OCI-LY7 (cell line): Measurements from ENCODE around the gene TNFRSF25. TPM values are rescaled to one million over a fixed set of nuclear protein-coding genes. Genes with fewer than 3 reads are reported as not detected.

Experiments
- BruUV-seq: library from RNA; stranded (reverse); fragments of 400-500 nt; replicated peaks from 2 replicates; lab custom pipeline; 2021; lab: Mats Ljungman, UMichigan
- CTCF ChIA-PET: fragments of 300-600 bp; sonication (Branson Sonifier 250); formaldehyde crosslinking; loops from one replicate; lab custom pipeline; 2022; ENCODE audit warnings: antibody characterized with exemption; ENCODE audit not compliant: unreplicated experiment; lab: Charles Lee
- POLR2A ChIA-PET: fragments of 300-600 bp; sonication (Branson Sonifier 250); formaldehyde crosslinking; loops from one replicate; lab custom pipeline; 2022; ENCODE audit warnings: antibody characterized with exemption; lab: Charles Lee
- DNase-seq: peaks from one replicate; pipeline ENCODE4 v3.0.0-alpha.2; 2015; ENCODE audit warnings: low spot score
- H2AFZ ChIP-seq: fragments of 200-600 bp; sonication (generic), shearing (Covaris generic); 2 replicates; pipeline ENCODE4 v1.6.1; 2014; ENCODE audit warnings: mild to moderate bottlenecking, antibody characterized with exemption, low read length, moderate library complexity
- H3K27ac ChIP-seq: fragments of 200-600 bp; sonication (generic); 2 replicates; pipeline ENCODE4 v1.5.1; 2014; ENCODE audit warnings: mixed run types, low read depth, mild to moderate bottlenecking, moderate library complexity, low read length, inconsistent platforms; ENCODE audit not compliant: poor library complexity, severe bottlenecking
- H3K36me3 ChIP-seq: fragments of 200-600 bp; sonication (generic); 2 replicates; pipeline ENCODE4 v1.6.1; 2014; ENCODE audit warnings: mild to moderate bottlenecking, antibody characterized with exemption, low read length, moderate library complexity, mixed read lengths; ENCODE audit not compliant: insufficient read depth
- H3K4me1 ChIP-seq: fragments of 200-600 bp; sonication (generic); 2 replicates; pipeline ENCODE4 v1.5.1; 2014; ENCODE audit warnings: mild to moderate bottlenecking, low read length; ENCODE audit not compliant: insufficient read depth, poor library complexity, severe bottlenecking
- H3K4me2 ChIP-seq: fragments of 200-600 bp; sonication (generic); 2 replicates; pipeline ENCODE4 v1.6.1; 2014; ENCODE audit warnings: mild to moderate bottlenecking, low read length
- H3K4me3 ChIP-seq: fragments of 200-600 bp; sonication (generic); 2 replicates; pipeline ENCODE4 v1.5.1; 2014; ENCODE audit warnings: mild to moderate bottlenecking, low read depth, low read length; ENCODE audit not compliant: poor library complexity, severe bottlenecking
- H3K79me2 ChIP-seq: fragments of 200-600 bp; sonication (generic); 2 replicates; pipeline ENCODE4 v1.6.1; 2016; ENCODE audit warnings: low read depth, mild to moderate bottlenecking, low read length, moderate library complexity, mixed read lengths; ENCODE audit not compliant: insufficient read depth
- H3K9me2 ChIP-seq: fragments of 200-600 bp; sonication (generic); 2 replicates; pipeline ENCODE4 v1.6.1; 2016; ENCODE audit warnings: mild to moderate bottlenecking, low read length, mixed read lengths; ENCODE audit not compliant: insufficient read depth
- H3K9me3 ChIP-seq: fragments of 200-600 bp; sonication (generic); 2 replicates; pipeline ENCODE4 v1.6.1; 2014; ENCODE audit warnings: mild to moderate bottlenecking, mixed run types, low read length, mixed read lengths
- H4K20me1 ChIP-seq: fragments of 200-600 bp; sonication (generic); 2 replicates; pipeline ENCODE4 v1.6.1; 2014; ENCODE audit warnings: mild to moderate bottlenecking, antibody characterized with exemption, low read length, moderate library complexity, mixed read lengths; ENCODE audit not compliant: insufficient read depth
- CTCF ChIP-seq: fragments of 200-600 bp; sonication (generic); conservative IDR thresholded peaks from 2 replicates; pipeline ENCODE4 v1.5.1; 2014; ENCODE audit warnings: mild to moderate bottlenecking, antibody characterized with exemption, low read length, moderate library complexity, mixed read lengths
- EZH2phosphoT487 ChIP-seq: fragments of 200-600 bp; sonication (generic); IDR thresholded peaks from 2 replicates; pipeline ENCODE4 v1.6.1; 2018; ENCODE audit warnings: low read depth, borderline replicate concordance, mild to moderate bottlenecking, mixed run types, antibody characterized with exemption, low read length, moderate library complexity, mixed read lengths
- intact Hi-C: fragments of 100-400 bp; cut with micrococcal nuclease; formaldehyde crosslinking; loops from one replicate; pipeline ENCODE4 v1.10.0; 2022; ENCODE audit not compliant: unreplicated experiment
- total RNA-seq, 2 experiments: library from RNA; depleted of rRNA in 1 of 2; stranded (reverse); fragments of >200 nt in 1 of 2; shearing (Covaris generic) in 1 of 2; gene quantifications; 2 replicates each; pipeline ENCODE4 v1.2.3, GENCODE V29; 2014 to 2022

TNFRSF25 gene
- total RNA-seq, 2 experiments from 2014 or later = 1.7 to 2.8 TPM

- CTCF ChIA-PET = no interaction called here
- POLR2A ChIA-PET = no interaction called here
- Histone ChIP-seq H3K4me3 (no peak overlapping the region), H3K4me1 (no peaks in the 10 kb centered on the region), H4K20me1 (no peaks in the 10 kb centered on the region), H3K36me3 (no peaks in the 10 kb centered on the region), H3K9me3 (no peaks in the 10 kb centered on the region), H2AFZ (no peak overlapping the region), H3K27ac (no peak overlapping the region), H3K9me2 (no peaks in the 10 kb centered on the region), H3K79me2 (no peaks in the 10 kb centered on the region), H3K4me2 (no peak overlapping the region)
- no peak for DNase-seq
- intact Hi-C loops = no loop called here
- BruUV-seq = no TSS peak
- TF ChIP-seq CTCF (no peak), EZH2phosphoT487 (no peak)
Measured at GRCh38 chr1:6467744-6468688, 2.0 kb upstream of the TNFRSF25 start.

GRCh38 chr1:6467224-6467623 lies 1.3 kb upstream of the TNFRSF25 start:
- Histone ChIP-seq H3K9me2 (no peaks in the 10 kb centered on the region), H3K4me1 (no peaks in the 10 kb centered on the region), H3K4me2 (no peak overlapping the region), H3K27ac (no peak overlapping the region), H3K9me3 (no peaks in the 10 kb centered on the region), H3K36me3 (no peaks in the 10 kb centered on the region), H4K20me1 (no peaks in the 10 kb centered on the region), H2AFZ (no peak overlapping the region), H3K4me3 (no peak overlapping the region), H3K79me2 (no peaks in the 10 kb centered on the region)
- ChIA-PET CTCF (no interaction called here), POLR2A (no interaction called here)
- DNase-seq = no peak
- intact Hi-C loops = no loop called here
- BruUV-seq = no TSS peak
- no peak for TF ChIP-seq EZH2phosphoT487
- TF ChIP-seq CTCF = no peak

- BruUV-seq = no TSS peak
- Histone ChIP-seq H3K9me3 (no peaks in the 10 kb centered on the region), H3K79me2 (no peaks in the 10 kb centered on the region), H3K4me2 (no peak overlapping the region), H3K36me3 (no peaks in the 10 kb centered on the region), H2AFZ (no peak overlapping the region), H3K27ac (no peak overlapping the region), H3K4me3 (no peak overlapping the region), H3K4me1 (no peaks in the 10 kb centered on the region), H3K9me2 (no peaks in the 10 kb centered on the region), H4K20me1 (no peaks in the 10 kb centered on the region)
- DNase-seq = no peak
- CTCF ChIA-PET = no interaction called here
- intact Hi-C loops = no loop called here
- POLR2A ChIA-PET = no interaction called here
- TF ChIP-seq EZH2phosphoT487 = no peak
- TF ChIP-seq CTCF = no peak
Measured at GRCh38 chr1:6466751-6467150, 778 bp upstream of the TNFRSF25 start.
